ENCODE data around the gene KRT39. TPM values are rescaled to one million over a fixed set of nuclear protein-coding genes. Genes with fewer than 3 reads are reported as not detected.

The KRT39 gene
- total RNA-seq, 1 donor from 2014 or later, result not detected

DNA sequence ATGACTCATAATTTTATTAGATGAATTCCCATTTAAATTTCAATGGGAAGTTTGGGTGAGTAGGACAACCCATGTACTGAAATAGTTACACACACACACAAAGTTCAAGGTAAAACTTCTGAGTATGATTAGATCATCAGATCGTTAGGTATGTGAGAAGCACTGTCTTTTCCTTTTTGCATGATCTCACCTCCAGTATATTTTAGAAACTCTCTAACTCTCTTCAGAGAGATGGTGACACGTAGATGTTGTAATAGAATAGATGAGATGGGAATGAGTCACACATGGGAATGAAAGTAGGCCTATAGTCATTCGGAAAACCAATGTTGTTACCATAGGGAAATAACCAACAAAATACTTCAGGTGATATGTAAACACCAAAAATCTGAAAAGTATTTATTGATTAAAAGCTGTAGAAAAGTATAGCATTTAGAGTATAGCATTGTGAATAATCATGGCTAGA is 51.5 kb downstream of the KRT39 start:
- H3K9me3 Mint-ChIP-seq (ENCODE audit: unreplicated experiment), result peaks cover 2% of the 10 kb centered on the region
- no peak overlapping the region for H3K27ac Mint-ChIP-seq (ENCODE audit: unreplicated experiment)
- no peak for DNase-seq
- no peak overlapping the region for H3K4me3 Mint-ChIP-seq (ENCODE audit: unreplicated experiment)
- no peaks in the 10 kb centered on the region for H3K27me3 Mint-ChIP-seq (ENCODE audit: unreplicated experiment)
- H3K4me1 Mint-ChIP-seq (ENCODE audit: low read depth, unreplicated experiment), result no peaks in the 10 kb centered on the region
- no peaks in the 10 kb centered on the region for H3K36me3 Mint-ChIP-seq (ENCODE audit: unreplicated experiment)
- TF ChIP-seq, protein P1, sequence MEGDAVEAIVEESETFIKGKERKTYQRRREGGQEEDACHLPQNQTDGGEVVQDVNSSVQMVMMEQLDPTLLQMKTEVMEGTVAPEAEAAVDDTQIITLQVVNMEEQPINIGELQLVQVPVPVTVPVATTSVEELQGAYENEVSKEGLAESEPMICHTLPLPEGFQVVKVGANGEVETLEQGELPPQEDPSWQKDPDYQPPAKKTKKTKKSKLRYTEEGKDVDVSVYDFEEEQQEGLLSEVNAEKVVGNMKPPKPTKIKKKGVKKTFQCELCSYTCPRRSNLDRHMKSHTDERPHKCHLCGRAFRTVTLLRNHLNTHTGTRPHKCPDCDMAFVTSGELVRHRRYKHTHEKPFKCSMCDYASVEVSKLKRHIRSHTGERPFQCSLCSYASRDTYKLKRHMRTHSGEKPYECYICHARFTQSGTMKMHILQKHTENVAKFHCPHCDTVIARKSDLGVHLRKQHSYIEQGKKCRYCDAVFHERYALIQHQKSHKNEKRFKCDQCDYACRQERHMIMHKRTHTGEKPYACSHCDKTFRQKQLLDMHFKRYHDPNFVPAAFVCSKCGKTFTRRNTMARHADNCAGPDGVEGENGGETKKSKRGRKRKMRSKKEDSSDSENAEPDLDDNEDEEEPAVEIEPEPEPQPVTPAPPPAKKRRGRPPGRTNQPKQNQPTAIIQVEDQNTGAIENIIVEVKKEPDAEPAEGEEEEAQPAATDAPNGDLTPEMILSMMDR (IDR thresholded peaks at IDR 0.05; ENCODE audit: partially characterized antibody, unreplicated experiment), result no peak

DNA sequence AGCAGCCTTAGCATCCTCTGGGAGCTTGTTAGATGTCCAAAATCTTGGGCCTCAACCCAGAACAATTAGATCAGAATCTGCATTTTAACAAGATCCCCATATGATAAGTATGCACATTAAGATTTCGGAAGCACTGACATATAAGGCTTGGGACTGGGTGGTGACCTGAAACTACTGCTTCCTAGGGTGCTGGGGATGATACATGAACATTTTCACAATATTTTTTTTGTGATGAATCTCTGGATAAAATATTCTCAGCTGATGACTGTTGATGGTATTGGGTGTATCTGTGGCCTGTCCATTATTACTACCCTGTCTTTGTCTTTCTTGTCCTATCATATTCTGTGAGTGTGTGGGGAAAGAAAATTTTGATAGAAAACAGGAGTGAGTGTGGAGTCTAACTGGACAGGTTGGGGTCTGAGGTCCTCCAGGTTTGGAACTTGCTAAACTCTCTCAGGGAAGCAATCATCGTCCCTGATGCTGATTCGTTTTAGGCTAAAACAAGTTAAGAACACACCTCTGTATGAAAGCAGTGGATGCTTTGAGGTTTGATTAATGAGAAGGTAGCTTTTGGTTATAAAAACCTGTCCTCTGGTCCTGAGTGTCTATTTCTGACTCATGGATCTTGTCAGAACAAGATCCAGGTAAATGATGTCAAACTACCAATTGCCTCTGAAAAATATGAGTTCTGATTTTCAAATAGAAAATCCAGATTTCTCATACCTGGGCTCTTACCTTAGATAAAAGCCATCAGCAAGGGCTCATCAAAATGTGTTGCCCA is 52.5 kb downstream of the KRT39 start:
- TF ChIP-seq, protein P1 (IDR thresholded peaks at IDR 0.05; ENCODE audit: partially characterized antibody, unreplicated experiment), result no peak
- peaks cover 2% of the 10 kb centered on the region for H3K9me3 Mint-ChIP-seq (ENCODE audit: unreplicated experiment)
- H3K4me3 Mint-ChIP-seq (ENCODE audit: unreplicated experiment), result no peak overlapping the region
- no peaks in the 10 kb centered on the region for H3K4me1 Mint-ChIP-seq (ENCODE audit: low read depth, unreplicated experiment)
- no peak for DNase-seq
- H3K36me3 Mint-ChIP-seq (ENCODE audit: unreplicated experiment), result no peaks in the 10 kb centered on the region
- no peaks in the 10 kb centered on the region for H3K27me3 Mint-ChIP-seq (ENCODE audit: unreplicated experiment)
- H3K27ac Mint-ChIP-seq (ENCODE audit: unreplicated experiment), result no peak overlapping the region

DNA sequence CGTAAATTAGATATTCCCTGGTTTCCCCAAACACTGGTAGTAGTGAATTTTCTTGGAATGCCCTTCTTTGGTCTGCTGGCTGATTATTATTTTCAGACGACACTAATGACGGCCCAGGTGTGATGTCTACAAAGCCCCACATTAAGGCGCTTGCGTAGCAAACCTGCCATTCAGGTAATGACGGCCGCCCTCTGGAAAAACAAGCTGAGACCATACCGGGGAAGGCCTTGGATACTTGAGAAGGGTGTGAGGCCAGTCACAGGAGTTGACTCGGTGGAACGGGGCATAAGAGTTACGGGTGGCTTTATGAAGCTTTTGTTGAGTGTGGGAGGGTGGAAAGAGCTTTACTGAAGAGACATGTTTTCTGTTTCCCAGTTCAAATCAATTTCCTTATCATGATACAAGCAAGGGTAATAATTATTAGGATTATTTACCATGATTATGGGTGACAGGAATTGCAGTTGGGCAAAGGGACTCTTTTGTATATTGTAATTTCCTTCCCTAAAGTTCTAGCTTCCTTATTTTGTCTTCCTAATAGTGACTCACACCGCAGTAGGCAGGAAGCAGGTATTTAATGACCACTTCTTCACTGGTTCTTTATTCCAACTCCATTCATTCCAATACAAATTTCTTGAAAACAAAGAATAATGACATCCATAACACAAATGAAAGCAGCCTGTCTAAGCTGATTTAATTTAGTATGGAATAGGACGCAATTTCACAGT is 54.1 kb downstream of the KRT39 start:
- no peaks in the 10 kb centered on the region for H3K27me3 Mint-ChIP-seq (ENCODE audit: unreplicated experiment)
- H3K4me3 Mint-ChIP-seq (ENCODE audit: unreplicated experiment), result no peak overlapping the region
- TF ChIP-seq, protein P1 (IDR thresholded peaks at IDR 0.05; ENCODE audit: partially characterized antibody, unreplicated experiment), result no peak
- no peaks in the 10 kb centered on the region for H3K36me3 Mint-ChIP-seq (ENCODE audit: unreplicated experiment)
- no peaks in the 10 kb centered on the region for H3K4me1 Mint-ChIP-seq (ENCODE audit: low read depth, unreplicated experiment)
- H3K27ac Mint-ChIP-seq (ENCODE audit: unreplicated experiment), result no peak overlapping the region
- H3K9me3 Mint-ChIP-seq (ENCODE audit: unreplicated experiment), result peaks cover 2% of the 10 kb centered on the region
- no peak for DNase-seq

DNA sequence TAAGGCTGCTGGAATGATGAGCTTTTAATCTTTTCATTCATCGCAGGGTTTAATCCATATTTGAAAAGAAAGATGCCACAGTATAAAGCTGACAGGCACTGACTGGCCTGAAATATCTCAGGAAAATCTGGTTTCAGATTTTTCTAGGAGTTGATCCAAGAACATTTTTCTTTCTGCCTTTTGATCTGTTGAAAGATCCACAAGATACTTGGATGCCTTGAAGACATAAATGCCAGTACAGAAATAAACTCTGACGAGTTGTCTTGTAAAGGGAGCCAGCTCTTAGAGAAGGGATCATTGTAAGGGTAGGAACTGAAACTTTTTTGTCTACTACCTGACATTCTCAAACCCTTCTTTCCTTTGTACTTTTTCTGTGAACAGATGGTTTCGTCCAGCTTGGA is 56.3 kb downstream of the KRT39 start:
- Mint-ChIP-seq H3K4me3 (ENCODE audit: unreplicated experiment) (no peak overlapping the region), H3K9me3 (ENCODE audit: unreplicated experiment) (no peaks in the 10 kb centered on the region), H3K36me3 (ENCODE audit: unreplicated experiment) (no peaks in the 10 kb centered on the region), H3K27ac (ENCODE audit: unreplicated experiment) (no peak overlapping the region), H3K27me3 (ENCODE audit: unreplicated experiment) (no peaks in the 10 kb centered on the region), H3K4me1 (ENCODE audit: low read depth, unreplicated experiment) (no peaks in the 10 kb centered on the region)
- no peak for DNase-seq
- TF ChIP-seq, protein P1 (IDR thresholded peaks at IDR 0.05; ENCODE audit: partially characterized antibody, unreplicated experiment), result no peak

DNA sequence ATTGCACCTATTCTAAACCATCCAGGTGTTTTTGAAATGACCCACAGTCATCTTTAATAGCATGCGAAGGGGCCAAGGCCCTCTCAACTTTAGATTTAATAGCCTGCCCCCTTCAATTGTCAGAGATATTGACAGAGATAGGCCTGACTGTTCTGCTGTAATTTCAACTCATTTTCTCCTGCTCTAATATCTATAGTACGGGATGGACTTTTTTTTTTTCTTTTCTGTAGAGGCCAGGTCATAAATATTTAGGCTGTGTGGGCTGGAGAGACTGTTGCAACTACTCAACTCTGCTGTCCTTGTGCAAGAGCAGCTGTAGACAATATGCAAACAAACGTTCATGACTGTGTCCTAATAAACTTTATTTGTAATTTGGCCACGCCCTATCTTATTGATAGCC is 57.0 kb downstream of the KRT39 start:
- DNase-seq, result no peak
- no peak overlapping the region for H3K27ac Mint-ChIP-seq (ENCODE audit: unreplicated experiment)
- H3K36me3 Mint-ChIP-seq (ENCODE audit: unreplicated experiment), result no peaks in the 10 kb centered on the region
- H3K9me3 Mint-ChIP-seq (ENCODE audit: unreplicated experiment), result no peaks in the 10 kb centered on the region
- TF ChIP-seq, protein P1 (IDR thresholded peaks at IDR 0.05; ENCODE audit: partially characterized antibody, unreplicated experiment), result no peak
- no peaks in the 10 kb centered on the region for H3K27me3 Mint-ChIP-seq (ENCODE audit: unreplicated experiment)
- H3K4me3 Mint-ChIP-seq (ENCODE audit: unreplicated experiment), result no peak overlapping the region
- no peaks in the 10 kb centered on the region for H3K4me1 Mint-ChIP-seq (ENCODE audit: low read depth, unreplicated experiment)

Data from glutamatergic neuron (in vitro differentiated cells).